Stimulated activated naive CD8-positive, alpha-beta T cell treated with anti-CD3 and anti-CD28 coated beads, Interleukin-15, Interleukin-2, amounts not matched to agents 100 ng/mL and 50 ng/mL, for 24 hours (primary cell): ENCODE data around the gene EMC1.
"Not testable (repeated sequence)": the region's sequence is repeated elsewhere in the genome, so short reads cannot be mapped to it uniquely, and the experiment has no call there.

Experiments
- H3K27ac Mint-ChIP-seq: one replicate; pipeline ENCODE4 v1.8.0; 2021; ENCODE audit warnings: mild to moderate bottlenecking, mixed read lengths
- H3K27me3 Mint-ChIP-seq: one replicate; pipeline ENCODE4 v1.8.0; 2021; ENCODE audit warnings: mixed read lengths
- H3K36me3 Mint-ChIP-seq: one replicate; pipeline ENCODE4 v1.8.0; 2021; ENCODE audit warnings: low read depth, mixed read lengths
- H3K4me1 Mint-ChIP-seq: one replicate; pipeline ENCODE4 v1.8.0; 2021; ENCODE audit warnings: low read depth, mixed read lengths
- H3K4me3 Mint-ChIP-seq: one replicate; pipeline ENCODE4 v1.8.0; 2021; ENCODE audit warnings: mild to moderate bottlenecking, mixed read lengths
- H3K9me3 Mint-ChIP-seq: one replicate; pipeline ENCODE4 v1.8.0; 2021; ENCODE audit warnings: mixed read lengths

Gene EMC1

DNA sequence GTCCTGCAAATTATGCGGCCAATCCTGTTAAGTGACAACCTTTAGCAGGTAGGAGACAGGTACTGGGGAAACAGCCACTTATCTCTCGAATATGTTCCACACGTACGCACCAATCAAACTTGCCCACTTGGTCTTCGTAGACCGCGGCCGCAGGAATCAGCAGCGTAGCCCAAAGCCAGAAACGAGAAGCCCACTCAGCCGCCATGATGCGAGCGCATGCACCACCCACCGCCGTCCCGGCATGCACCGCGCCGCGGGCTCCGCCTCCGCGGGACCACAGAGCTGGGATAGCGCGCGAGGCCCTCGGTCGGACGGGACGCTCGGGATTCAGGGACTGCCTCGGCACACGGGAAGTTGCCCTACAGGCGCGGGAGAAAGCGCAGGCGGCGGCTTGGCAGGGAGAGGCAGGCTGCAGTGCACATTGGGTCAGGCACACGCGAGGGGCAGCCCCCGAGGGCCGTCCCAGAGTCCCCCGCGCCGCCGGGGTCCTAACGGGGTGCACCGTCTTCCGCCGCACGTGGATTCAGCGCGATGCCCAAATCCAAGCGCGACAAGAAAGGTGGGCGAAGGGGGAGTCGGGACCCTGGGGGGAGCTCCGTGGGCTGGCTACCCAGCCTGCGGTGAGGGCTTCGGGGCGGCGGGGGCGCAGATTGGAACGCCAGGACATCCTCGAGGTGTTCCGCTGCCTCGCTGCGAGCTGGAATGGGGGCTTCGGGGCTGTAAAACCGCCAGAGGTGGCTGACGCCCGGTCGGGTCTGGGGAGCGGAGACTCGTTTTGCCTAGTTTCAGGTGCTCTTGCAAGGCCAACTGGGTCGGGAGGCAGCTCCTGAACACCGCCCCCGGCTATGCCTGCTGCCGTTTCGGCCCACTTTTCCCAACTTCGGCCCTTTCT lies at the start of gene EMC1, which contains the start of gene MRTO4:
Gene EMC1 (minus strand): TSS at position 220 of the 892 bp plus-strand sequence. CDS start 15 bp downstream, at position 205.
Gene MRTO4 (plus strand): TSS at position 501 of the 892 bp plus-strand sequence. CDS start 31 bp downstream, at position 532.
- Mint-ChIP-seq H3K4me1 (peaks cover 47% of the 10 kb centered on the region), H3K9me3 (no peaks in the 10 kb centered on the region), H3K4me3 (peak within 1 kb of the TSS; percentile 100), H3K27ac (peak within 1 kb of the TSS; percentile 100), H3K27me3 (no peaks in the 10 kb centered on the region), H3K36me3 (peaks cover 34% of the 10 kb centered on the region)

DNA sequence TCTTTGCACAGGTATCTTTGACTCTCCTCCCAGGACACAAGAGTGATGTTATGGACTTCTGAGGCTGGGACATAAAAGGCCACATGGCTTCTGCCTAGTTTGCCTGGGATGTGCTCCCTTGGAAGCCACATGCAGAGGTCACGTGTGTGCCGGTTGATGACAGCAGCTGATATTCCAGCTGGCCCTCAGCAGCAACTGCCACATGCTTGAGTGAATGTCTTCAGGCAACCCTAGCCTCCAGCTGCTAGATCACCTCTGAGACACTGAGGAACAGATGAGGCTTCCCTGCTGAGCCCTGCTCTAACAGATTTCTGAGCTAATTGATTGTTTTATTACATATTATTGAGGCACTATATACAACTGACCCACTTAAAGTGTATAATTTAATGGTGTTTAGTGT lies 48.9 kb upstream of the EMC1 start:
- Mint-ChIP-seq H3K36me3 (peaks cover 38% of the 10 kb centered on the region), H3K4me3 (no peak overlapping the region), H3K9me3 (peaks cover 7% of the 10 kb centered on the region), H3K27ac (no peak overlapping the region), H3K4me1 (no peaks in the 10 kb centered on the region), H3K27me3 (no peaks in the 10 kb centered on the region)

DNA sequence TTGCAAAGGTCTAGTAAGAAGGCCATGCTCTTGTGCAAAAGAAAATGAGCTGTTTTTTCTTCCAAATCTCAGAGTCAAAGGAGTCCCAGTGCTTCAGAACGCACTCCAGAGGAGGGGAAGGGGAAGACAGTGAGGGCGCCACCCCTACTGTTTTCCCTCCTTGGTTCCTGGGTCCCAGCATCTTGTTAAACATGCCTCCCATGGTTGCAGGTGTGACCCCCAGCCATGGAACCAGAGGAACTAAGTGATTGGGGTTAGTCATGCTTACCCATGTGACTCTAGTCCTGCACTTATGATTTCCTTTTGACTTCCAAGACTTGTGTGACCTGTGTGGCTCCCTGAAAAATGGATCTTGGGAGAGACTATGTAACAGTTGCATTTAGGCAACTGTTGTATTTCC lies 43.3 kb upstream of the EMC1 start:
- Mint-ChIP-seq H3K4me1 (no peaks in the 10 kb centered on the region), H3K27ac (no peak overlapping the region), H3K9me3 (peaks cover 17% of the 10 kb centered on the region), H3K4me3 (no peak overlapping the region), H3K36me3 (peaks cover 25% of the 10 kb centered on the region), H3K27me3 (peaks cover 5% of the 10 kb centered on the region)

GRCh38 chr1:19289244-19289643 lies 37.9 kb upstream of the EMC1 start:
- Mint-ChIP-seq H3K4me3 (peak overlapping the region; percentile 54), H3K36me3 (peaks cover 3% of the 10 kb centered on the region)

GRCh38 chr1:19288324-19289241 lies 37.3 kb upstream of the EMC1 start, which contains the start of gene AKR7A3:
AKR7A3 (minus strand) TSS chr1:19288770; CDS start chr1:19288709, 61 bp downstream.
- not testable (repeated sequence) for H3K9me3 Mint-ChIP-seq, H3K27ac Mint-ChIP-seq, H3K4me1 Mint-ChIP-seq, H3K36me3 Mint-ChIP-seq
- H3K4me3 Mint-ChIP-seq, result peak within 1 kb of the TSS; percentile 54
- H3K27me3 Mint-ChIP-seq, result peaks cover 19% of the 10 kb centered on the region

More at GRCh38 chr1:19289244-19289643, 37.9 kb upstream of the EMC1 start:
- Mint-ChIP-seq H3K4me1 (peaks cover 8% of the 10 kb centered on the region), H3K27me3 (peaks cover 19% of the 10 kb centered on the region), H3K27ac (no peak overlapping the region), H3K9me3 (peaks cover 3% of the 10 kb centered on the region)

- H3K27ac Mint-ChIP-seq, result no peak overlapping the region
Observed at GRCh38 chr1:19287436-19288185, 36.3 kb upstream of the EMC1 start.

DNA sequence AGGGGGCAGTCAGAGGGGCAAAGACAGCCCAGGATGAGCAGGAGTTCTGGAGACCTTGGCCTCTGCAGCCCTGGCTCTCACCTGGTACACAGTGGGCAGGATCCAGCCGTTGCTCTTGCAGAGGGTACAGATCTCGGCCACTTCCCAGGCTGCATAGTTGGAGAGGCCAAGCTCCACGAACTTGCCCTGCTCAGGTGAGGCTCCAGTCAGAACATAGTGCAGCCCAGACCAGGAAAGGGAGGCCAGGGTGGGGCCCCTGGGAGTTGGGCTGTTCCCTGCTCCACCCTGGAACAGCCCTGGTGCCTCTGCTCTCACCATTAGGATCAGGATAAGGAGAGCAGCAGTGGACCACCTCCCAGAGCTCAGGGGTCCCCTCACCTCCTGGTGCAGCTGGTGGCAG lies 34.5 kb upstream of the EMC1 start:
- not testable (repeated sequence) for H3K27ac Mint-ChIP-seq, H3K4me3 Mint-ChIP-seq, H3K9me3 Mint-ChIP-seq, H3K4me1 Mint-ChIP-seq, H3K36me3 Mint-ChIP-seq
- peaks cover 19% of the 10 kb centered on the region for H3K27me3 Mint-ChIP-seq

More at GRCh38 chr1:19287436-19288185, 36.3 kb upstream of the EMC1 start:
- H3K9me3 Mint-ChIP-seq, result no peaks in the 10 kb centered on the region
- H3K27me3 Mint-ChIP-seq, result peaks cover 19% of the 10 kb centered on the region
- no peaks in the 10 kb centered on the region for H3K36me3 Mint-ChIP-seq
- H3K4me1 Mint-ChIP-seq, result peaks cover 8% of the 10 kb centered on the region
- no peak overlapping the region for H3K4me3 Mint-ChIP-seq

DNA sequence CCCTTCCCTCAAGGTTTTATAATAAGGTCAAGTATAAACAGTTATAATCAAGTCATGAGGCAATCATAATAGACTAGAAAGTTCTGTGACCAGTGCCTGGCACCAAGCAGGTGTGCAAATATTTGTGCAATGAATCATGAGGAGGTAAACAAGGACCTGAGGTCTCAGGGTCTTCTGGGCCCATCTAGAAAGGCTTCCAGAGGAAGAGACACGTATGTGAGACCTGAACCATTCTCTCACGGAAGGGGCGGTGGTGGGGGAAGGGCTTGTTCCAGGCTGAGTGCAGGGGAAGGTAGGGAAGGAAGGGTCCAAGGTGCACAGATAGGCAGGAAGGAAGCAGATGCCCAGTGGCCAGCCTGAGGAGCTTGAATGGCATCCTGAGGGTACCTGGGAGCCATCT lies 34.0 kb upstream of the EMC1 start:
- not testable (repeated sequence) for H3K4me3 Mint-ChIP-seq, H3K4me1 Mint-ChIP-seq, H3K36me3 Mint-ChIP-seq, H3K27ac Mint-ChIP-seq, H3K9me3 Mint-ChIP-seq
- H3K27me3 Mint-ChIP-seq, result peaks cover 19% of the 10 kb centered on the region

DNA sequence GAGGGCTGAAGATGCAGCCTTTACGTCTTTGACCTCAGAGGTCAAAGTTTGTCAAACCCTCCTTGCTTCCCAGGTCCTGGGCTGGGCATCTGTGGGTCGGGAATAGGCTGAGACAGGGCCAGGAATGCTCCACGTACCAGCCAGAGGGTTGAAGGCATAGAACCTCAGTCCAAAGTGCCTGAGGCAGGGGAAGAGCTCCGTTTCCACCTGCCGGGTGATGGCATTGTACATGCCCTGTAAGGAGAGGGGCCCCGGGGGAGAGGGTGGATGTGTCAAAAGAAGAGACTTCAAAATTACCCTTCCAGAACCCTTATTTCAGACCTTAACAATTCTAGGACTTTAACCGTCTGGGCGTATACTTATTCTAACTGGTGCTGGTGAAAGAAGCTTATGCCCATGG lies 33.6 kb upstream of the EMC1 start:
- Mint-ChIP-seq H3K4me1 (peaks cover 8% of the 10 kb centered on the region), H3K27me3 (peaks cover 17% of the 10 kb centered on the region)

DNA sequence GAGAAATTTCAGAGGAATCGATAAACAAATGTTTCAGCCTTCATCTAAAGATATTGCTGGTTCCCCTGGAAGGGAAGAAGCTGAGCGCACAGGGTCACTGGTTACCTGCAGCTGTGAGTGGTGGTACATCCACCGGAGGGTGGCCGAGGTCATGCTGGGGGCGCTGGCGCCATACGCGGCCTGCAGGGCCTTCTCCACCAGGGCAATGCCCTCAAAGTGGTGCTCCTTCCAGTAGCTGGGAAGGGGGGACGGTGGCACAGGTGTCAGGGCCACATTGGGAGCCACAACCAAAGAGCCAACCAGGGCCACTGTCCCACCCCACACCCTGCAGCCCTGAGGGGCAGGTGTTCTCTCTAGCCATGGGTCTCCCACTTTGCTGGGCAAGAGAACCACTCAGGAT lies 32.6 kb upstream of the EMC1 start:
- Mint-ChIP-seq H3K27ac (no peak overlapping the region), H3K4me3 (no peak overlapping the region), H3K9me3 (no peaks in the 10 kb centered on the region), H3K27me3 (peaks cover 7% of the 10 kb centered on the region), H3K36me3 (no peaks in the 10 kb centered on the region), H3K4me1 (peaks cover 4% of the 10 kb centered on the region)

More for the DNA sequence above, 33.6 kb upstream of the EMC1 start:
- Mint-ChIP-seq H3K9me3 (no peaks in the 10 kb centered on the region), H3K36me3 (no peaks in the 10 kb centered on the region), H3K4me3 (no peak overlapping the region), H3K27ac (no peak overlapping the region)

- H3K27ac Mint-ChIP-seq, result no peak overlapping the region
- no peak overlapping the region for H3K4me3 Mint-ChIP-seq
- peaks cover 6% of the 10 kb centered on the region for H3K9me3 Mint-ChIP-seq
- H3K27me3 Mint-ChIP-seq, result peaks cover 16% of the 10 kb centered on the region
- peaks cover 4% of the 10 kb centered on the region for H3K36me3 Mint-ChIP-seq
- H3K4me1 Mint-ChIP-seq, result no peaks in the 10 kb centered on the region
Observed at GRCh38 chr1:19274636-19275035, 23.3 kb upstream of the EMC1 start.

- not testable (repeated sequence) for H3K36me3 Mint-ChIP-seq, H3K4me1 Mint-ChIP-seq, H3K4me3 Mint-ChIP-seq, H3K27ac Mint-ChIP-seq, H3K9me3 Mint-ChIP-seq
- H3K27me3 Mint-ChIP-seq, result peaks cover 16% of the 10 kb centered on the region
Observed at GRCh38 chr1:19273844-19274531, 22.7 kb upstream of the EMC1 start.

GRCh38 chr1:19273106-19273843 lies 22.0 kb upstream of the EMC1 start:
- peaks cover 4% of the 10 kb centered on the region for H3K36me3 Mint-ChIP-seq
- H3K4me1 Mint-ChIP-seq, result no peaks in the 10 kb centered on the region
- H3K27me3 Mint-ChIP-seq, result peaks cover 16% of the 10 kb centered on the region
- H3K9me3 Mint-ChIP-seq, result peaks cover 6% of the 10 kb centered on the region
- H3K4me3 Mint-ChIP-seq, result no peak overlapping the region
- H3K27ac Mint-ChIP-seq, result no peak overlapping the region
